Muscle of leg (tissue), 11 donors: ENCODE data around the gene PSMA7. TPM values are rescaled to one million over a fixed set of nuclear protein-coding genes. Genes with fewer than 3 reads are reported as not detected.
"Not testable (repeated sequence)": the region's sequence is repeated elsewhere in the genome, so short reads cannot be mapped to it uniquely, and the experiment has no call there.

ENCODE experiments used
- DNase-seq: peaks from one replicate; pipeline ENCODE4 v3.0.0; 2013
- H3K27ac ChIP-seq: one replicate; pipeline ENCODE4 v1.5.1; 2013; ENCODE audit warnings: mild to moderate bottlenecking, low read length, control low read depth
- H3K27me3 ChIP-seq: one replicate; pipeline ENCODE4 v1.6.1; 2013; ENCODE audit warnings: low read length; ENCODE audit not compliant: control insufficient read depth, insufficient read depth
- H3K36me3 ChIP-seq: one replicate; pipeline ENCODE4 v1.6.1; 2013; ENCODE audit warnings: low read length; ENCODE audit not compliant: control insufficient read depth, insufficient read depth
- H3K4me1 ChIP-seq: one replicate; pipeline ENCODE4 v1.6.1; 2013; ENCODE audit warnings: low read length; ENCODE audit not compliant: control insufficient read depth, insufficient read depth
- H3K4me3 ChIP-seq: one replicate; pipeline ENCODE4 v1.5.1; 2013; ENCODE audit warnings: low read length, control low read depth
- H3K9me3 ChIP-seq: replicated peaks from 2 replicates; pipeline ENCODE4 v1.6.1; 2013; ENCODE audit warnings: low read depth, low read length; ENCODE audit not compliant: control insufficient read depth
- WGBS: methylation state at CpG from one replicate; pipeline ENCODE4 v1.1.5; 2013; ENCODE audit warnings: missing lambda C conversion rate; ENCODE audit not compliant: insufficient coverage; 5-methylcytosine and 5-hydroxymethylcytosine counted together
- polyA plus RNA-seq, 8 donors: library from polyadenylated mRNA; unstranded; fragments of 120-200 nt; gene quantifications; one replicate each; pipeline versions ENCODE4 v1.2.1 to v1.2.3, GENCODE V29; 2013; ENCODE audit warnings: inconsistent platforms in 1 of 8, low replicate concordance in 1 of 8; ENCODE audit not compliant: insufficient read length in 8 of 8, insufficient read depth in 1 of 8
- total RNA-seq: library from RNA; stranded (reverse); fragments of 120-200 nt; gene quantifications from one replicate; pipeline ENCODE4 v1.2.4, GENCODE V29; 2013

Gene PSMA7
- total and polyA plus RNA-seq, 9 donors = 154 to 227 (median 164) TPM

DNA sequence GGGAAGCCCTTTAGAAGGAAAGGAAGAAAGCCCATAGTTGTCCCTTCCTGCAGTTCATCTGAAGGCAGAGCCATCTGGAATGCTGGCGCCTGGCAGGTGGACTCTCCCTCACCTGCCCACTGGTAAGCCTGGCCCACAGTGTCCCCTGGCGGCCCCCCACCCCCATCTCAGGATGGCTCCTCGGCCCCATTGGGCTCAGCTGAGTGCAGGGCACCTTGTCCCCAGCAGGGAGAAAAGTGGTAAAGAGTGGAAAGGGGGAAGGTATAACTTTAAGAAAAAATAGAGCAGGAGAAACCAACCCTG is 13.0 kb upstream of the PSMA7 start:
- Histone ChIP-seq H3K27me3 (no peaks in the 10 kb centered on the region), H3K36me3 (peaks cover 34% of the 10 kb centered on the region), H3K4me3 (no peak overlapping the region), H3K27ac (no peak overlapping the region), H3K4me1 (peaks cover 12% of the 10 kb centered on the region), H3K9me3 (no peaks in the 10 kb centered on the region)
- no CpG with 5 or more reads among the region's 3 CpGs for WGBS
- no peak for DNase-seq

DNA sequence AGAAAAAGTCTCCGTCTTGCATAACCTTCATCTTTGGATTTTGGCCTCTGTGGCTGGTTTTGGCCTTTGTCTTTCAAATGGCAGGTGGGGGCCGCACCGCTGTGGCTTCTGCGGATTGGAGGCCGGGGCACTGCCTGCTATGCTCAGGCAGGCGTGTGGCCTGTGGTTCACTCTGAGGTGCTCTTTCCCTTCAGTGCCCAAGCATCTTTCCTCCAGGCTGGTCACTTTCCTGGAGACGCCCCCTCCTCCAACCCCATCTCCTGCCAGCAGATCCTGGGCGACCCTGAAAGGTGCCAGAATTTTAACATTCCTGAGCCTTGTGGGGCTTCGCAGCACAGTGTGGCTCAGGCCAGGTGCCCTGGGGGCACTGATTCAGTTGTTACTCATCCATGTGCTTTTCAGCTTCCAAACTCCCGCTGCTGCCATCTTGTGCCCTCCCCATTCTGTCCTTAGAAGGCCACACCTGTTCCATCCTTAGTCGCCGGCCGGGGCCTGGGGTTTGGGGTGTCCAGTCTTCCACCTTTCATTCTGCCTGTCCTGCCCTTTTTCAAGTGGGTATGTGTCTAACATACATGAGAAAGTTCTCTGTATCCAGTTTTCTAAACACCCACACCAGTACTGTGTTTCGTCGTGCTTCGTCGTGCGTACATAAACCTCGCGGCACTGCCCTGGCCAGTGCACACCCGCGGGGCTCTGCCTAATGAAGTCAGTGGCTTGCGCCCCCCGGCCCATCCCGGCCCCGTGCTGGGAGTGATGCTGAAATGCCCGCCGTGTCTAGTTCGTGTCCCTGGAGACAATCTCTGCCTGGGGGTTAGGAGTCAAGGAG is 12.4 kb upstream of the PSMA7 start:
- 84% methylated on average over 26 of the region's 29 CpGs for WGBS
- H3K27ac ChIP-seq = no peak overlapping the region
- no peaks in the 10 kb centered on the region for H3K9me3 ChIP-seq
- H3K27me3 ChIP-seq = no peaks in the 10 kb centered on the region
- H3K4me3 ChIP-seq = no peak overlapping the region
- no peak for DNase-seq
- H3K36me3 ChIP-seq = peaks cover 28% of the 10 kb centered on the region
- H3K4me1 ChIP-seq = peaks cover 12% of the 10 kb centered on the region

DNA sequence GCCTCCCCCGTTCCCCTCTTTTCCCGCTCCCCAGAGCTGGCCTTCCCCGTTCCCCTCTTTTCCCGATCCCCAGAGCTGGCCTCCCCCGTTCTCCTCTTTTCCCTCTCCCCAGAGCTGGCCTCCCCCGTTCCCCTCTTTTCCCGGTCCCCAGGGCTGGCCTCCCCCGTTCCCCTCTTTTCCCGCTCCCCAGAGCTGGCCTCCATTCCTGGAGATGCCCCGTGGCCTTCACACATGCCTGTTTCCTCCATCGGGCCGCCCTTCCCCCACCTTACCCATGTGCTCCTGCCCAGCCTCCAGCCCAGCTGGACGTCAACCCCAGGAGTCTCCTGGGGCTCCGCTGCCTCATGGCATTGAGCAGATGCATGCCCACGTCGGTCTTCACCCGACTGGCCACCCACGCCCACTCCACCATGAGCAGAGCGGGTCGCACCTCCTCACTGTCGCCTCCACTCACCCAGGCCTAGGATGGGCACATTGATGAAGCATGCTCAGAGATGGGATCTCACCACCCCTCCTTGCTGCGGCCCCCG is 8.7 kb upstream of the PSMA7 start:
- peaks cover 22% of the 10 kb centered on the region for H3K36me3 ChIP-seq
- H3K9me3 ChIP-seq = no peaks in the 10 kb centered on the region
- no peak for DNase-seq
- 85% methylated on average over 22 of the region's 23 CpGs for WGBS
- H3K27me3 ChIP-seq = no peaks in the 10 kb centered on the region
- no peak overlapping the region for H3K4me3 ChIP-seq
- no peak overlapping the region for H3K27ac ChIP-seq
- H3K4me1 ChIP-seq = peaks cover 23% of the 10 kb centered on the region

DNA sequence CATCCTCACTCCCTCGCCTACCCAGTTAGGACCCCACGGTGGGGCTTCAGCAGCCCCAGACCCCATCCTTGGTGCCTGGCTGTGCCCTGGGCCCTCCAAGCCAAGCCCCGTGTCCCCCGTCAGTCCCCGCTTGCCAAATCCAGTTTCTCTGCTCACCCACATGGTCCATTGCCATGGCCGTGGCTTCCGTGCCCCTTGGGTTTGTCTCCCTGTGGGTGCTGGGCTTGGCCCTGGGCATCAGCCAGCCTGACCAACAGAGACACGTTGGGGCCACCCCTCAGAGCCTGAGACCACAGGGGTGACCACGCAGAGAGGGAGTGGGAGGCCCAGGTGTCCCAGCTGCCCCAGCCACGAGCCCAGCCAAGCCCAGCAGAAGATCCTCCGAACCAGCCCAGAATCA is 8.0 kb upstream of the PSMA7 start:
- Histone ChIP-seq H3K27me3 (no peaks in the 10 kb centered on the region), H3K36me3 (peaks cover 22% of the 10 kb centered on the region), H3K27ac (no peak overlapping the region), H3K4me3 (no peak overlapping the region), H3K4me1 (peaks cover 16% of the 10 kb centered on the region), H3K9me3 (no peaks in the 10 kb centered on the region)
- no peak for DNase-seq
- WGBS = 87% methylated on average over 11 of the region's 11 CpGs

DNA sequence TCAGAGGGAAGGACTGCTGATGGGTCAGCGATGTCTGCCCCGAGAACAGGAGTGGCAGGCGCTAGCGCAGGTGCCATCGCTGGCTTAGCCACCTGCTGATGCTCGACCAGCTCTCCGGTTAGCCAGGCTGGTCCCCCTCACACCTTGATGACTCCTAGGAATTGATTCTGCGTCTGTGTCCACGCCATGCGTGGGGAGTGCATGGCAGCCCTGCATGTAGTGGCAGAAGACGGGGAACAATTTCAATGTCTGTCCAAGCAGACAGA is 7.0 kb upstream of the PSMA7 start:
- H3K27me3 ChIP-seq = no peaks in the 10 kb centered on the region
- no peak overlapping the region for H3K27ac ChIP-seq
- peaks cover 22% of the 10 kb centered on the region for H3K36me3 ChIP-seq
- H3K4me1 ChIP-seq = peaks cover 19% of the 10 kb centered on the region
- H3K4me3 ChIP-seq = no peak overlapping the region
- WGBS = 95% methylated on average over 7 of the region's 11 CpGs
- no peak for DNase-seq
- H3K9me3 ChIP-seq = no peaks in the 10 kb centered on the region

DNA sequence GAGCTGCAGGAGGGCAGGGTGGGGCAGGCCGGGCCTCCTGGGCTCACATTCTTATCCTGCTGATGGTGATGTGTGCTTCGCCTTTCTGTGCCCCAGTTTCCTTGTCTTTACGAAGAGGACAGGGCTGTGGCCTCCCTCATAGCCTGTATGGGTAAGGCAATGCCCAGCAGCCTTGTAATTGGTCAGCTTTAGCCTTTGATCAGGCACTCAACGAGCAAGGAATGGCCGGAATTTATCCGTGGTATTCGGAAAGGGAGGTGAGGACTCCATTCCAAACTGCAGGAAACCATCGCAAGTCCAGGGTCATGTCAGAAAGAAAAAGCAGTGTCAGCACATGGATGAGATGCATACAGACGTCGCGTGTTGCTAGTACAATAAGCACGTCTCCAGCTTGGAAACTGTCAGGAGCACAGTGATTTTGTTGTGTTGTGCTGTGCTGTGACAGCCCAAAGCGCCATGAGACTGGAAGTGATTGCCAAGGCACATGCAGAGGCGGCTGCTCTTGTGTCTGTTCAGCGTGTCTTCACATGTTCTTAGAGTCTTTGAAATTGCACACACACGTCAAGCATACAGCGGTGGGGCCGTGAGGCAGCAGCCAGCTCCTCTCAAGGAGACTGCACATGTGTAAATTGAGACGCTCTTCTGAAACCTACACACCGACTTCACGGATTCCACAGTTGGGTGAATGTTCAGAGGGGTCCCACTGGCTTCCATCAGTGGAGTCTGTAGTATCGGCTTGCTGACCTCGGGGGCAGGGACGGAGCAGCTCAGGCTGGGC is 6.5 kb upstream of the PSMA7 start:
- H3K9me3 ChIP-seq = no peaks in the 10 kb centered on the region
- no peak overlapping the region for H3K27ac ChIP-seq
- peaks cover 22% of the 10 kb centered on the region for H3K36me3 ChIP-seq
- no peaks in the 10 kb centered on the region for H3K27me3 ChIP-seq
- 46% methylated on average over 20 of the region's 24 CpGs for WGBS
- peaks cover 25% of the 10 kb centered on the region for H3K4me1 ChIP-seq
- no peak overlapping the region for H3K4me3 ChIP-seq
- no peak for DNase-seq

DNA sequence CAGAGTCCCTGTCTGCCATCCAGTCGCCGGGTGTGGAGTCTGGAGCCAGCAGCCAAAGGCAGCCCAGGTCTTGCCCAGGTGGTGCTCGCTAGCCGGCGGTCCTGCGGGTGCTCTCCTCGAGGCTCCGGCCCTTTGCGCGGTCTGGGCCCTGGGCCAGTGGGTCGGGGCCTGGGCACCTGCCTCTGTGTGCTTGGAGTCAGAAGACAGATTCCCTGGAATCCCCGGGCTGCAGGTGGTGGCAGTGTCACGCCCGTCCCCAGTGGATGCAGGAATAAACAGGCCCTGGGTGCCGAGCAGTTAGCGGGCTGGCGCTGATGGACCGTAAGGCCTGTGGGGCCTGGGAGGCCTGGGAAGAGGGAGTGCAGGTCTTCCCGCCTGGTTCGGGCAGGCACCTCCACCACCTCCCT is 5.7 kb upstream of the PSMA7 start:
- H3K36me3 ChIP-seq = peaks cover 14% of the 10 kb centered on the region
- H3K4me1 ChIP-seq = peaks cover 26% of the 10 kb centered on the region
- H3K27me3 ChIP-seq = no peaks in the 10 kb centered on the region
- 87% methylated on average over 11 of the region's 20 CpGs for WGBS
- DNase-seq = no peak
- no peaks in the 10 kb centered on the region for H3K9me3 ChIP-seq
- no peak overlapping the region for H3K27ac ChIP-seq
- H3K4me3 ChIP-seq = no peak overlapping the region

DNA sequence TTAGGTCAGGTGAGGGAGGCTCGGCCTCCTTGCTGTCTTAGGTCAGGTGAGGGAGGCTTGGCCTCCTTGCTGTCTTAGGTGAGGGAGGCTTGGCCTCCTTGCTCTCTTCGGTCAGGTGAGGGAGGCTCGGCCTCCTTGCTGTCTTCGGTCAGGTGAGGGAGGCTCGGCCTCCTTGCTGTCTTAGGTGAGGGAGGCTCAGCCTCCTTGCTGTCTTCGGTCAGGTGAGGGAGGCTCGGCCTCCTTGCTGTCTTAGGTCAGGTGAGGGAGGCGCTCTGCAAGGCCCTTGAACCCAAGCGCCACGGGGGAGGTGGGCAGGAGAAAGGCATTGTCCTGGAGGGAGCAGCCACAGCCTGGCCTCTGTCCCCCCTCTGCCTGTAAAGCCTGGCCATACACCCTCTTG is 5.2 kb upstream of the PSMA7 start:
- not testable (repeated sequence) for DNase-seq, H3K27me3 ChIP-seq, H3K27ac ChIP-seq, H3K4me3 ChIP-seq, H3K9me3 ChIP-seq
- H3K36me3 ChIP-seq = peaks cover 10% of the 10 kb centered on the region
- WGBS = 87% methylated on average over 5 of the region's 10 CpGs
- H3K4me1 ChIP-seq = peaks cover 26% of the 10 kb centered on the region

DNA sequence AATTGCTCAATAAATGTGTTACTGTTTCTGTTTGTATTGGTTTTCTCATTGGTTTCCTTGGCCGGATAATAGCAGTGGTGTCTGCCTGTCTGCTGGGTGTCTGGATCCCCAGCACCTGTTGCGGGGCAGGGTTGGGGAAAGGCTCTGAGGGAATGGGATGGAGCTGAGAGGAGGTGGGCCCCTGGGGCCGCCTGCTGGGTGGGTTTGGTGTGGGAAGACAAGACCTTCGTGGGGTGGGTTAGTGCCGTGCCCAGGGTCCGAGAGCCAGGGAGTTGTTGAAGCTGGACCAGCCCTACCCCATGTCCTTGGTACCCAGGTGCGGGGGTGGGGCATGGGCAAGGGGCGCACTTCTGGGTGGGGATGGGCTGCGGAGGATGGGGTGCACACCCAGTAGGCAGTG is 4.3 kb upstream of the PSMA7 start:
- Histone ChIP-seq H3K27me3 (no peaks in the 10 kb centered on the region), H3K27ac (no peak overlapping the region), H3K4me3 (no peak overlapping the region), H3K36me3 (peaks cover 5% of the 10 kb centered on the region), H3K9me3 (no peaks in the 10 kb centered on the region), H3K4me1 (peaks cover 26% of the 10 kb centered on the region)
- WGBS = 91% methylated on average over 7 of the region's 9 CpGs
- no peak for DNase-seq

DNA sequence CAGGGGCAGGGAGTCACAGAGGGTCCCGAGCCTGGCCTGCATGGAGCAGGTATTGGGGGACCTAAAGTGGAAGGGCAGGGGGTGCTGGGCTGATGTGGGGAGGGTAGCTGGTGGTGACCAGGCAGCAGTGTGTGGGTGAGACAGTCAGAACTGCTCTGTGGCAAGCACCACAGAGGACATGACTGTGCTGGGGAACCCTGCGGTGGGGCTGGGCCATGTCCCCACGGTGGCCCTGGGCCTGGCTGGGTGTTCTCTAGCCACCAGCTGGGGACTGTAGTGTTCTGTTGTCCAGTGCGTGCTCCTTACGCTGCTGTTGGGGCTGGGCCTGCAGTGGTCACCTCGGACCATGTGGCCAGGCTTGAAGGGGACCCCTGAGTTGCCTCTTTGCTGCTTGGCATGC is 3.9 kb upstream of the PSMA7 start:
- peaks cover 1% of the 10 kb centered on the region for H3K36me3 ChIP-seq
- DNase-seq = no peak
- no peak overlapping the region for H3K27ac ChIP-seq
- no peaks in the 10 kb centered on the region for H3K27me3 ChIP-seq
- WGBS = 87% methylated on average over 6 of the region's 6 CpGs
- no peaks in the 10 kb centered on the region for H3K9me3 ChIP-seq
- peaks cover 26% of the 10 kb centered on the region for H3K4me1 ChIP-seq
- no peak overlapping the region for H3K4me3 ChIP-seq
